K562 (cell line): ENCODE data around the gene EFNA2. TPM values are rescaled to one million over a fixed set of nuclear protein-coding genes. Genes with fewer than 3 reads are reported as not detected.
A peak's percentile ranks its signal among the peaks of the same experiment; 100 is the strongest.
"Not testable (repeated sequence)": the region's sequence is repeated elsewhere in the genome, so short reads cannot be mapped to it uniquely, and the experiment has no call there.

Experiments used
- ATAC-seq: fragments of 200-7000 bp; cut with Tn5 transposase; 3 replicates; pipeline ENCODE4 v1.9.1; 2020; ENCODE audit warnings: moderate library complexity
- BruUV-seq: library from RNA; stranded (reverse); fragments of 400-500 nt; replicated peaks from 2 replicates; lab custom pipeline; 2021; lab: Mats Ljungman, UMichigan
- CTCF ChIA-PET: fragments of 300-600 bp; formaldehyde crosslinking; extraction: SDS; loops from one replicate; lab custom pipeline; 2021; ENCODE audit warnings: low intra/inter-chr PET ratio; lab: Yijun Ruan, JAX
- POLR2A ChIA-PET: fragments of 300-600, 350-650 bp; sonication (Branson Sonifier 250); formaldehyde crosslinking; extraction: SDS; loops from one replicate; lab custom pipeline; 2021; ENCODE audit warnings: antibody characterized with exemption, inconsistent platforms; lab: Yijun Ruan, JAX
- DNase-seq, 4 experiments: peaks; one replicate each; pipeline versions ENCODE4 v3.0.0 to v3.0.0-alpha.2; 2011 to 2018; ENCODE audit warnings: low spot score in 3 of 4, mixed read lengths in 3 of 4; ENCODE audit errors: extremely low read depth in 1 of 4
- FAIRE-seq: peaks from 2 replicates; lab custom pipeline; 2011; peaks lifted over from hg19 to GRCh38; lab: Jason Lieb, UNC
- H2AFZ ChIP-seq: 2 replicates; pipeline ENCODE4 v1.6.0; 2011; ENCODE audit warnings: low read depth, low read length, control low read depth, inconsistent platforms
- H3K27ac ChIP-seq: fragments of 200-600 bp; 3 replicates; pipeline ENCODE4 v1.8.0; 2011; ENCODE audit warnings: low read depth, mild to moderate bottlenecking, control low read depth, inconsistent platforms, low read length, moderate library complexity, mixed read lengths; ENCODE audit errors: extremely low read depth
- H3K27me3 ChIP-seq, 2 experiments: fragments of 300-600 bp in 1 of 2; 2 replicates in 1 of 2; 3 replicates in 1 of 2; pipeline versions ENCODE4 v1.6.0 to v1.8.0; 2011; ENCODE audit warnings: inconsistent platforms in 2 of 2, low read length in 2 of 2, mild to moderate bottlenecking in 1 of 2, mixed read lengths in 1 of 2, moderate library complexity in 1 of 2; ENCODE audit not compliant: control insufficient read depth in 2 of 2, insufficient read depth in 2 of 2
- H3K36me3 ChIP-seq: fragments of 300-600 bp; 3 replicates; pipeline ENCODE4 v1.8.0; 2011; ENCODE audit warnings: mild to moderate bottlenecking, low read length, inconsistent platforms; ENCODE audit not compliant: control insufficient read depth, insufficient read depth
- H3K4me1 ChIP-seq, 2 experiments: fragments of 200-600 bp in 1 of 2; replicated peaks in 1 of 2; 2 replicates in 1 of 2; 3 replicates in 1 of 2; pipeline versions ENCODE4 v1.5.1 to v1.8.0; 2011; ENCODE audit warnings: inconsistent platforms in 2 of 2, low read length in 2 of 2, mild to moderate bottlenecking in 1 of 2, mixed read lengths in 1 of 2, moderate library complexity in 1 of 2; ENCODE audit not compliant: control insufficient read depth in 2 of 2, insufficient read depth in 2 of 2
- H3K4me2 ChIP-seq: 2 replicates; pipeline ENCODE4 v1.6.1; 2011; ENCODE audit warnings: low read length, control low read depth, inconsistent platforms, mixed read lengths; ENCODE audit not compliant: insufficient read depth
- H3K4me3 ChIP-seq: fragments of 200-600 bp; sonication (generic), shearing (Covaris generic); 2 replicates; pipeline ENCODE4 v1.5.1; 2016; ENCODE audit warnings: control low read depth, inconsistent platforms
- H3K79me2 ChIP-seq: fragments of 200-600 bp; 3 replicates; pipeline ENCODE4 v1.8.0; 2011; ENCODE audit warnings: low read length, inconsistent platforms; ENCODE audit not compliant: control insufficient read depth, insufficient read depth
- H3K9ac ChIP-seq, 2 experiments: 2 replicates each; pipeline versions ENCODE4 v1.6.0 to v1.6.1; 2011; ENCODE audit warnings: low read depth in 2 of 2, low read length in 2 of 2, control low read depth in 1 of 2, inconsistent platforms in 1 of 2, mild to moderate bottlenecking in 1 of 2, mixed read lengths in 1 of 2; ENCODE audit not compliant: insufficient read depth in 1 of 2
- H3K9me1 ChIP-seq: one replicate; pipeline ENCODE4 v1.6.0; 2011; ENCODE audit warnings: inconsistent platforms, mild to moderate bottlenecking, low read length, moderate library complexity; ENCODE audit not compliant: control insufficient read depth, insufficient read depth
- H3K9me3 ChIP-seq: replicated peaks from 2 replicates; pipeline ENCODE4 v1.5.1; 2011; ENCODE audit warnings: low read depth, low read length, inconsistent platforms; ENCODE audit not compliant: control insufficient read depth, insufficient read depth
- H4K20me1 ChIP-seq: replicated peaks from 2 replicates; pipeline ENCODE4 v1.6.1; 2011; ENCODE audit warnings: low read length, inconsistent platforms, mixed read lengths; ENCODE audit not compliant: control insufficient read depth, insufficient read depth
- CTBP1 ChIP-seq: fragments of 450-650 bp; IDR thresholded peaks from 2 replicates; pipeline ENCODE4 v1.6.1; 2016; ENCODE audit warnings: borderline replicate concordance
- MCM7 ChIP-seq, 2 experiments: fragments of 450-650 bp; IDR thresholded peaks; 2 replicates each; pipeline ENCODE4 v1.6.1; 2016 to 2018
- NELFE ChIP-seq: IDR thresholded peaks from 2 replicates; pipeline ENCODE4 v1.6.1; 2011; ENCODE audit warnings: mild to moderate bottlenecking; ENCODE audit not compliant: insufficient read depth, insufficient read length
- NR2C2 ChIP-seq, 2 experiments: fragments of 200-800 bp in 1 of 2; sonication (Bioruptor generic) in 1 of 2; sonication (generic) in 1 of 2; formaldehyde crosslinking in 1 of 2; IDR thresholded peaks; 2 replicates each; pipeline versions ENCODE4 v1.6.1 to v1.8.0; 2016 to 2022; ENCODE audit warnings: mild to moderate bottlenecking in 1 of 2, missing compliant biosample characterization in 1 of 2, missing genetic modification characterization in 1 of 2, missing genetic modification reagents in 1 of 2
- POLR2A ChIP-seq: fragments of 450-650 bp; conservative IDR thresholded peaks from 2 replicates; pipeline ENCODE4 v1.6.1; 2016
- POLR2B ChIP-seq: fragments of 450-650 bp; IDR thresholded peaks from 2 replicates; pipeline ENCODE4 v1.6.1; 2018; ENCODE audit warnings: low read depth; ENCODE audit not compliant: partially characterized antibody
- RAD51 ChIP-seq: fragments of 450-650 bp; IDR thresholded peaks from 2 replicates; pipeline ENCODE4 v1.7.1; 2016; ENCODE audit warnings: low read depth, mild to moderate bottlenecking, borderline replicate concordance
- TBP ChIP-seq: optimal IDR thresholded peaks from 2 replicates; pipeline ENCODE3; 2011; ENCODE audit warnings: low read depth, low read length, improper control_type of control experiment
- ZKSCAN1 ChIP-seq: fragments of 150-350 bp; IDR thresholded peaks from 2 replicates; pipeline ENCODE4 v1.6.1; 2016; ENCODE audit warnings: low read depth, low read length
- WGBS: fragments of 100-300 bp; shearing (Covaris generic); methylation state at CpG from one replicate; pipeline ENCODE4 v1.1.6; 2016; ENCODE audit warnings: low coverage, mixed read lengths; ENCODE audit not compliant: insufficient coverage; ENCODE audit errors: missing lambda C conversion rate; 5-methylcytosine and 5-hydroxymethylcytosine counted together
- in situ Hi-C: fragments of 300-500 bp; cut with MboI; formaldehyde crosslinking; loops from 4 replicates; pipeline ENCODE4 v1.15.0; 2018; ENCODE audit warnings: inconsistent platforms, mixed read lengths
- intact Hi-C: fragments of 100-400 bp; cut with micrococcal nuclease; formaldehyde crosslinking; loops from 2 replicates; pipeline ENCODE4 v1.14.2; 2022
- polyA plus RNA-seq, 8 experiments: library from polyadenylated mRNA; depleted of rRNA in 4 of 8; stranded (reverse) in 5 of 8; unstranded in 3 of 8; fragments of >200 nt; fragmentation: Nextera tagmentation in 2 of 8; fragmentation: Illumina TruSeq in 1 of 8; extraction: Ambion mirVana in 2 of 8; extraction: Trizol in 1 of 8; gene quantifications; 2 replicates each; pipeline versions ENCODE4 v1.2.1 to v1.2.3, GENCODE V29; 2011 to 2014; ENCODE audit warnings: inconsistent platforms in 1 of 8, missing spikeins in 1 of 8
- total RNA-seq, 7 experiments: library from RNA; depleted of rRNA in 6 of 7; stranded (reverse); fragments of >200 nt in 6 of 7; fragmentation: Illumina TruSeq in 2 of 7; extraction: Trizol in 2 of 7; gene quantifications; 2 replicates each; pipeline versions ENCODE4 v1.2.1 to v1.2.3, GENCODE V29; 2011 to 2021; ENCODE audit warnings: low replicate concordance in 1 of 7
- TF ChIP-seq, protein P1 (sequence below): sonication (generic); formaldehyde crosslinking; IDR thresholded peaks from 2 replicates; pipeline ENCODE4 v1.8.0; 2023; ENCODE audit warnings: missing genetic modification reagents, mild to moderate bottlenecking, borderline replicate concordance

EFNA2 gene
- total and polyA plus RNA-seq, 9 of the 15 experiments (the other 6 are each of a cell fraction or from before 2014, with no cell fraction given): 0.11 to 0.44 (median 0.15) TPM; not detected in 6

DNA sequence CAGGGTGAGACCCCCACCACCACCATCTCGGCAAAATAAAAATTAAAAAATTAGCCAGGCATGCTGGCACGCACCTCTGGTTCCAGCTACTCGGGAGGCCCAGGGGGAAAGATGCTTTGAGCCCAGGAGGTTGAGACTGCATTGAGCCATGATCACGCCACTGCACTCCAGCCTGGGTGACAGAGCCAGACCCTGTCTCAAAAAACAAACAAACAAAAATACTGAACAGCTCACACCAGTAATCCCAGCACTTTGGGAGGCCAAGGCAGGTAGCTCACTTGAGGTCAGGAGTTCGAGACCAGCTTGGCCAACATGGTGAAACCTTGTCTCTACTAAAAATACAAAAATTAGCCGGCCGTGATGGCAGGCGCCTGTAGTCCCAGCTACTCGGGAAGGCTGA, 19.7 kb downstream of the EFNA2 start:
- intact Hi-C loops, H2AFZ ChIP-seq, H3K27ac ChIP-seq, H3K36me3 ChIP-seq, H4K20me1 ChIP-seq, ATAC-seq, in situ Hi-C loops, FAIRE-seq, H3K4me2 ChIP-seq, BruUV-seq, H3K4me3 ChIP-seq, DNase-seq, POLR2A ChIA-PET, H3K27me3 ChIP-seq, H3K9me1 ChIP-seq, CTCF ChIA-PET, H3K9me3 ChIP-seq: not testable (repeated sequence)
- Histone ChIP-seq H3K79me2 (peaks cover 16% of the 10 kb centered on the region; the same call in 2 of the 3 replicates), H3K9ac (peak overlapping the region in 1 of 2 experiments; percentile 13; a peak in 1 of 4 replicates), H3K4me1 (peaks cover 6 to 53% of the 10 kb centered on the region in 2 experiments)
- 60% methylated on average over 8 of the region's 9 CpGs for WGBS

DNA sequence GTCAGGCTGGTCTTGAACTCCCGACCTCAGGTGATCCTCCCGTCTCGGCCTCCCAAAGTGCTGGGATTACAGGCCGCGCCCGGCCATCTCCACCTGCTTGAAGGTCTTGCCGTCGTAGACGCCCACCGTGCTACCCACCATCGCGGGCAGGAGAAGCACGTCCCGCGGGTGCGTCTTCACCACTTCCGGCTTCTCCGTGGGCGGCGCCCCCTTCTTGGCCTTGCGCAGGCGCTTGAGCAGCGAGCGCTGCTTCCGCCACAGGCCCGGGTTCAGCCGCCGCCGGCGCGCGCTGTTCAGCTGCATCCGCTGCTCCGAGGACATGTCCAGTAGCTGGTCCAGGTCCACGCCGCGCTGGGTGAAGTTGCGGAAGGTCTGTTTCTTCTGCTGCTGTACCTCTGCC, 21.6 kb downstream of the EFNA2 start:
- no peaks in the 10 kb centered on the region for H3K9me1 ChIP-seq
- peak; percentile 86 to 91 (median 88) for DNase-seq
- H3K4me1 ChIP-seq: peaks cover 6 to 65% of the 10 kb centered on the region in 2 experiments
- peak overlapping the region; percentile 56 for H3K4me3 ChIP-seq
- no peaks in the 10 kb centered on the region for H3K36me3 ChIP-seq
- POLR2A ChIA-PET: interaction anchor here (0.5 to 1.6 kb wide), 7 partner anchors 10 to 65 kb away, joined by 3 to 5 read pairs (median 4); no protein-coding TSS in a partner anchor
- H3K9me3 ChIP-seq: no peaks in the 10 kb centered on the region
- no peaks in the 10 kb centered on the region for H3K27me3 ChIP-seq
- peak overlapping the region; percentile 79 to 93 for H3K9ac ChIP-seq
- in situ Hi-C loops: no loop called here
- FAIRE-seq: no peak
- CTCF ChIA-PET: interaction anchor here (1.0 kb wide), 1 partner anchor 9 kb away, joined by 3 read pairs; no protein-coding TSS in a partner anchor
- H3K27ac ChIP-seq: peak overlapping the region; percentile 78
- peak overlapping the region; percentile 95 for H3K4me2 ChIP-seq
- H2AFZ ChIP-seq: peak overlapping the region; percentile 91
- H4K20me1 ChIP-seq: peaks cover 8% of the 10 kb centered on the region; the same call in 1 of the 2 replicates
- H3K79me2 ChIP-seq: peaks cover 16% of the 10 kb centered on the region; the same call in 2 of the 3 replicates
- intact Hi-C loops: no loop called here
- peak; percentile 85 for ATAC-seq
- 19% methylated on average over 25 of the region's 38 CpGs for WGBS
- BruUV-seq: no TSS peak
- peak; percentile 73 for TF ChIP-seq POLR2A
- no peak for TF ChIP-seq NELFE
- TF ChIP-seq, protein P1, sequence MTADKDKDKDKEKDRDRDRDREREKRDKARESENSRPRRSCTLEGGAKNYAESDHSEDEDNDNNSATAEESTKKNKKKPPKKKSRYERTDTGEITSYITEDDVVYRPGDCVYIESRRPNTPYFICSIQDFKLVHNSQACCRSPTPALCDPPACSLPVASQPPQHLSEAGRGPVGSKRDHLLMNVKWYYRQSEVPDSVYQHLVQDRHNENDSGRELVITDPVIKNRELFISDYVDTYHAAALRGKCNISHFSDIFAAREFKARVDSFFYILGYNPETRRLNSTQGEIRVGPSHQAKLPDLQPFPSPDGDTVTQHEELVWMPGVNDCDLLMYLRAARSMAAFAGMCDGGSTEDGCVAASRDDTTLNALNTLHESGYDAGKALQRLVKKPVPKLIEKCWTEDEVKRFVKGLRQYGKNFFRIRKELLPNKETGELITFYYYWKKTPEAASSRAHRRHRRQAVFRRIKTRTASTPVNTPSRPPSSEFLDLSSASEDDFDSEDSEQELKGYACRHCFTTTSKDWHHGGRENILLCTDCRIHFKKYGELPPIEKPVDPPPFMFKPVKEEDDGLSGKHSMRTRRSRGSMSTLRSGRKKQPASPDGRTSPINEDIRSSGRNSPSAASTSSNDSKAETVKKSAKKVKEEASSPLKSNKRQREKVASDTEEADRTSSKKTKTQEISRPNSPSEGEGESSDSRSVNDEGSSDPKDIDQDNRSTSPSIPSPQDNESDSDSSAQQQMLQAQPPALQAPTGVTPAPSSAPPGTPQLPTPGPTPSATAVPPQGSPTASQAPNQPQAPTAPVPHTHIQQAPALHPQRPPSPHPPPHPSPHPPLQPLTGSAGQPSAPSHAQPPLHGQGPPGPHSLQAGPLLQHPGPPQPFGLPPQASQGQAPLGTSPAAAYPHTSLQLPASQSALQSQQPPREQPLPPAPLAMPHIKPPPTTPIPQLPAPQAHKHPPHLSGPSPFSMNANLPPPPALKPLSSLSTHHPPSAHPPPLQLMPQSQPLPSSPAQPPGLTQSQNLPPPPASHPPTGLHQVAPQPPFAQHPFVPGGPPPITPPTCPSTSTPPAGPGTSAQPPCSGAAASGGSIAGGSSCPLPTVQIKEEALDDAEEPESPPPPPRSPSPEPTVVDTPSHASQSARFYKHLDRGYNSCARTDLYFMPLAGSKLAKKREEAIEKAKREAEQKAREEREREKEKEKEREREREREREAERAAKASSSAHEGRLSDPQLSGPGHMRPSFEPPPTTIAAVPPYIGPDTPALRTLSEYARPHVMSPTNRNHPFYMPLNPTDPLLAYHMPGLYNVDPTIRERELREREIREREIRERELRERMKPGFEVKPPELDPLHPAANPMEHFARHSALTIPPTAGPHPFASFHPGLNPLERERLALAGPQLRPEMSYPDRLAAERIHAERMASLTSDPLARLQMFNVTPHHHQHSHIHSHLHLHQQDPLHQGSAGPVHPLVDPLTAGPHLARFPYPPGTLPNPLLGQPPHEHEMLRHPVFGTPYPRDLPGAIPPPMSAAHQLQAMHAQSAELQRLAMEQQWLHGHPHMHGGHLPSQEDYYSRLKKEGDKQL (CRISPR knock-in tag): no peak
- TF ChIP-seq NR2C2 (CRISPR knock-in tag; IDR thresholded peaks at IDR 0.05): no peak
- peak; percentile 55; the same call in 1 of the 2 replicates for TF ChIP-seq NR2C2 (tag; IDR thresholded peaks at IDR 0.05)
- TF ChIP-seq POLR2B: peak; percentile 44
- TF ChIP-seq ZKSCAN1: no peak
- peak; percentile 85 for TF ChIP-seq TBP
- TF ChIP-seq RAD51: no peak
- no peak for TF ChIP-seq MCM7 (IDR thresholded peaks at IDR 0.05)
- TF ChIP-seq CTBP1: 0 out of 2 replicates have a peak, but pooled peaks have one; percentile 9
